SU-DHL-6 (cell line): ENCODE results near the gene CATSPERB.
"Not testable (repeated sequence)": the region's sequence is repeated elsewhere in the genome, so short reads cannot be mapped to it uniquely, and the experiment has no call there.

Experiments
- H2AFZ ChIP-seq: fragments of 200-600 bp; sonication (generic); 2 replicates; pipeline ENCODE4 v1.6.1; 2014; ENCODE audit warnings: low read depth, mild to moderate bottlenecking, moderate library complexity, mixed read lengths, antibody characterized with exemption, low read length; ENCODE audit not compliant: severe bottlenecking
- H3F3A ChIP-seq: fragments of 200-600 bp; shearing (Covaris generic); 2 replicates; pipeline ENCODE4 v1.6.0; 2016; ENCODE audit warnings: antibody characterized with exemption, mild to moderate bottlenecking; ENCODE audit not compliant: insufficient read depth
- H3K27ac ChIP-seq: fragments of 200-600 bp; sonication (generic); 2 replicates; pipeline ENCODE4 v1.5.1; 2016; ENCODE audit warnings: low read depth, mild to moderate bottlenecking, low read length, moderate library complexity, mixed read lengths
- H3K27me3 ChIP-seq: fragments of 200-600 bp; sonication (generic), shearing (Covaris generic); 2 replicates; pipeline ENCODE4 v1.6.0; 2014; ENCODE audit warnings: mild to moderate bottlenecking, low read length
- H3K36me3 ChIP-seq: fragments of 200-600 bp; sonication (generic); 2 replicates; pipeline ENCODE4 v1.6.1; 2014; ENCODE audit warnings: mild to moderate bottlenecking, low read length, mixed read lengths
- H3K4me2 ChIP-seq: fragments of 300-600, 200-600 bp; shearing (Covaris generic), sonication (generic); 2 replicates; pipeline ENCODE4 v1.6.0; 2014; ENCODE audit warnings: low read length, low read depth, mild to moderate bottlenecking; ENCODE audit not compliant: poor library complexity, severe bottlenecking
- H3K4me3 ChIP-seq: fragments of 200-600 bp; sonication (generic); 2 replicates; pipeline ENCODE4 v1.5.1; 2014; ENCODE audit warnings: antibody characterized with exemption, low read length, mild to moderate bottlenecking, mixed read lengths; ENCODE audit not compliant: insufficient read depth, poor library complexity, severe bottlenecking
- H3K79me2 ChIP-seq: fragments of 200-600 bp; sonication (generic); 2 replicates; pipeline ENCODE4 v1.6.1; 2014; ENCODE audit warnings: mild to moderate bottlenecking, low read length, moderate library complexity; ENCODE audit not compliant: insufficient read depth
- H3K9ac ChIP-seq: fragments of 200-600 bp; sonication (generic); 2 replicates; pipeline ENCODE4 v1.7.0; 2014; ENCODE audit warnings: mild to moderate bottlenecking, low read length
- H3K9me2 ChIP-seq: fragments of 200-600 bp; sonication (generic); replicated peaks from 2 replicates; pipeline ENCODE4 v1.6.1; 2014; ENCODE audit warnings: low read length; ENCODE audit not compliant: insufficient read depth
- H3K9me3 ChIP-seq: fragments of 200-600 bp; sonication (generic); 2 replicates; pipeline ENCODE4 v1.6.1; 2014; ENCODE audit warnings: low read length, mixed read lengths; ENCODE audit not compliant: insufficient read depth
- H4K20me1 ChIP-seq: fragments of 200-600 bp; sonication (generic); 2 replicates; pipeline ENCODE4 v1.6.1; 2014; ENCODE audit warnings: low read depth, mild to moderate bottlenecking, antibody characterized with exemption, low read length, moderate library complexity, mixed read lengths
- CTCF ChIP-seq: fragments of 200-600 bp; sonication (generic); IDR thresholded peaks from one replicate; pipeline ENCODE4 v1.5.1; 2017; ENCODE audit warnings: antibody characterized with exemption, mild to moderate bottlenecking, low read length, moderate library complexity; ENCODE audit not compliant: insufficient read depth, poor library complexity, severe bottlenecking
- EZH2phosphoT487 ChIP-seq: fragments of 200-600 bp; sonication (generic), shearing (Covaris generic); conservative IDR thresholded peaks from 2 replicates; pipeline ENCODE4 v1.6.1; 2018; ENCODE audit warnings: mild to moderate bottlenecking, antibody characterized with exemption, low read length, moderate library complexity, mixed read lengths

Gene CATSPERB

GRCh38 chr14:91744068-91744480 lies 12.2 kb upstream of the CATSPERB start:
- H3K4me2 ChIP-seq: no peak overlapping the region
- no peaks in the 10 kb centered on the region for H3K27me3 ChIP-seq
- H2AFZ ChIP-seq: no peak overlapping the region
- no peaks in the 10 kb centered on the region for H4K20me1 ChIP-seq
- H3K9me3 ChIP-seq: no peaks in the 10 kb centered on the region
- H3F3A ChIP-seq: no peaks in the 10 kb centered on the region
- TF ChIP-seq CTCF (no peak), EZH2phosphoT487 (no peak)
- no peaks in the 10 kb centered on the region for H3K36me3 ChIP-seq
- H3K4me3 ChIP-seq: no peak overlapping the region
- no peak overlapping the region for H3K27ac ChIP-seq
- no peaks in the 10 kb centered on the region for H3K9me2 ChIP-seq
- no peaks in the 10 kb centered on the region for H3K79me2 ChIP-seq
- no peak overlapping the region for H3K9ac ChIP-seq

GRCh38 chr14:91743305-91743653 lies 11.4 kb upstream of the CATSPERB start:
- Histone ChIP-seq H2AFZ (no peak overlapping the region), H3K9me3 (no peaks in the 10 kb centered on the region), H4K20me1 (no peaks in the 10 kb centered on the region), H3K4me2 (no peak overlapping the region), H3K27ac (no peak overlapping the region), H3K9me2 (no peaks in the 10 kb centered on the region), H3K79me2 (no peaks in the 10 kb centered on the region), H3K36me3 (no peaks in the 10 kb centered on the region), H3F3A (no peaks in the 10 kb centered on the region), H3K9ac (no peak overlapping the region), H3K27me3 (no peaks in the 10 kb centered on the region), H3K4me3 (no peak overlapping the region)
- TF ChIP-seq CTCF (no peak), EZH2phosphoT487 (no peak)

- Histone ChIP-seq H4K20me1 (no peaks in the 10 kb centered on the region), H3K9ac (no peak overlapping the region), H3F3A (no peaks in the 10 kb centered on the region), H3K36me3 (no peaks in the 10 kb centered on the region), H3K9me2 (no peaks in the 10 kb centered on the region), H3K27me3 (no peaks in the 10 kb centered on the region), H3K9me3 (no peaks in the 10 kb centered on the region), H3K4me3 (no peak overlapping the region), H3K27ac (no peak overlapping the region), H2AFZ (no peak overlapping the region), H3K4me2 (no peak overlapping the region), H3K79me2 (no peaks in the 10 kb centered on the region)
- TF ChIP-seq CTCF (no peak), EZH2phosphoT487 (no peak)
Observed at GRCh38 chr14:91742621-91743304, 10.9 kb upstream of the CATSPERB start.

- not testable (repeated sequence) for H3K9me2 ChIP-seq, H2AFZ ChIP-seq, H3F3A ChIP-seq, H3K27ac ChIP-seq, H3K4me3 ChIP-seq, H3K27me3 ChIP-seq, H3K36me3 ChIP-seq, H3K9ac ChIP-seq, H4K20me1 ChIP-seq, H3K9me3 ChIP-seq, H3K4me2 ChIP-seq, H3K79me2 ChIP-seq
Observed at GRCh38 chr14:91739867-91740266, 8.0 kb upstream of the CATSPERB start.
